HG03354 (cell line): Measurements from ENCODE around the gene CYB561D2.

Source experiments
- ATAC-seq: cut with Tn5 transposase; IDR thresholded peaks from one replicate; pipeline ENCODE4 v1.9.1; 2021; ENCODE audit warnings: mild to moderate bottlenecking; ENCODE audit not compliant: unreplicated experiment, poor library complexity, severe bottlenecking

Gene CYB561D2

GRCh38 chr3:50358911-50359759, 8.5 kb downstream of the CYB561D2 start, which contains the start of gene TMEM115:
Gene TMEM115, minus strand, starts transcription at chr3:50359521. Its CDS starts 458 bp downstream, at chr3:50359063.
- peak; percentile 100 for ATAC-seq

GRCh38 chr3:50359760-50360110, 9.1 kb downstream of the CYB561D2 start:
- peak; percentile 14 for ATAC-seq

GRCh38 chr3:50364573-50365079, 14.0 kb downstream of the CYB561D2 start:
- peak; percentile 12 for ATAC-seq

GRCh38 chr3:50365080-50365841, 14.6 kb downstream of the CYB561D2 start:
- ATAC-seq = peak; percentile 92

DNA sequence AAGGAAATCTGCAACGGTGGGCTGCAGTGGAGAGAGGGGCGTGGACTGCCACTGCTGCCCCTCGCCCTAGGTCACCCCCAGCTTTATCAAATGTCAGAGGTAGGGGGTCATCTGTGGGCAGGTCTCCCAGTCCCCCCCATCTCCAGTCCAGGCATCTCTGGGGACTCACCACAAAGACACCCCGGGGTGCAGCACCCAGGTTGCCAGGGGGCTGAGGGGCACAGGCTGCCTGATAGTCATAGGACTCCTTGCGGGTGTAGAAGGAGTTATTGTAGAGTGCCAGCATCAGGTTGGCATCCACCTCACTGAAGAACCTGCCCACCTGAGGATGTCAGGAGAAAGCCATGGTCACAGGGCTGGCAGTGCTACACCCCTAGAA, 15.2 kb downstream of the CYB561D2 start:
- no peak for ATAC-seq

DNA sequence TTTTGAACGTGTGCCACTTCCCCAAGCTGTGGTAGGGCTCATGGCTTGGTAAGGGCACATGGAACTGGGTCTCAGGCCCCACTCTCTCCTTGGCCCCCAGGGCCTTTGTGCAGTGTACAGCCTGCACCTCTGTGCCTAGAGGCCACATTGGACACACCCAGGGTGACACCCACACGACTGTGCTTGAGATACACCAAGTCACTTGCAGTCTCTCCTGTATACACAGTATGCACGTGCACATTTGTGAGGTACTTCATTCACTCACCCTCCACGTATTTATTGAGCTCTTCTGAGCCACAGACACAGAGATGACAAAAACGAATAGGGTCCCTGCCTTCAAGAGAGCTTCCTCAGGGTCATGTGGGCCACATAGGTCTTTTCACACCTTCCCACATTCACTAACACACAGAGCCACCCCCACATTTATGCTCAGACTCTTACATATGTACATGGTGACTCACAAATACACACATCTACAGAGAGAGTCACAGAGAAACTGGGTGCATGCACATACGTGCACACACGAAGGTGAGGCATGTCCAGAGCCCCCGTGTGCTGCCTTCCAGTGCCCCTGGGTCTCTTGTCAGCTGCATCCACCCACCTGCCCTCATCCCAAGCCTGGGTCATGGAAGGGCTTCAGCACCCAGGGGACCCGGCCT, 18.5 kb downstream of the CYB561D2 start:
- ATAC-seq = no peak

DNA sequence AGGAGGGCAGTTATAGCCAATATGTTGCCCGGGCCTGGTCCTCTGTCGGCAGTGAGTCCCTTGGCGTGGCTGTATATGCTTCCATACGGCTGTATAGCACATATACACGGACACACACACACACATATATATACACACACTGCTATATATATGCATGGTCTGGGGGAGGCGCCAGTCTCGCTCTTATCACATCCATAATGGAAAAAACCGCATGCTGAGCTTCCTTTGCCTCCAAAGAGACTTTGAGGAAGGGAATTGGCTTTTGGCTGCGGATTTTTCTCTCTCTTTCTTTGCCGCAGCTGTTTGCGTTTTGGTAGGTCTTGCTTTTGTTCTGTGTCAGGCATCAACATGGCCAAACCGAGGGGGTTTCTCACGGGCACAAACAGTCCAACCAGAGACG, 19.9 kb downstream of the CYB561D2 start:
- ATAC-seq = no peak

GRCh38 chr3:50371133-50371685, 20.5 kb downstream of the CYB561D2 start:
- no peak for ATAC-seq

- no peak for ATAC-seq
These were observed 21.7 kb downstream of the CYB561D2 start for GRCh38 chr3:50372349-50372748.

- ATAC-seq = no peak
These were observed 22.7 kb downstream of the CYB561D2 start for GRCh38 chr3:50373146-50374051.

GRCh38 chr3:50374363-50375257, 23.9 kb downstream of the CYB561D2 start:
- ATAC-seq = no peak

DNA sequence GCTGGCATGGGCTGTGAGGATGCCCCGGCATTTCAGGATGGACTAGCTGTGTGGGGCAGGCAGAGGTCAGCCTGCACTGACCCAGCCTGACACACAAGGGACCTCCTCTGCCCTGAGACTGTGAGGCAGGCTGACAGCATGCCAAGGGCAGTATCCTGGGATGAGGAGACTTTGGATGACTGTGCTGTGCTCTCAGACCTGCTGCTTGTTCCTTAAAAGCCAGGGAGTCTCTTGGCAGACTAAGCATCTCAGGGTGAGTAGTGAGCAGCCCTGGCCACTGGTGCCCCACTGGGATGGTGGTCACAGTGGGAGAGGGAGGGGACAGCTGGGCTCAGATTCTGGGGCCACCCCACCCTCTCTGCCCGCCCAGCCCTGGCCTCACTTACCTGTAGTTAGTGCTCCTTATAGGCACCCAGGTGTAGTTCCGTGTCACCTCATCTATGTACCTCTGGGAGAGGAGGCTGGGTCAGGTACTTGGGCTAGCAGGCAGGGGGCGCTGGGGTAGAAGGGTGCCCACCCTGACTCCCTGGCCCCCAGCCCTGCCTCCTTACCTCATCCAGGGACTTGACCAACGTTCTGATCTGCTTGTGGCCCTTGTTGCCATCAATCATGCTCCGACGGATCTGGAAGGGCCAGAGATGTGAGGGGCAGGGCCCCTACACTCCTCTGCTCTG, 24.7 kb downstream of the CYB561D2 start:
- no peak for ATAC-seq

DNA sequence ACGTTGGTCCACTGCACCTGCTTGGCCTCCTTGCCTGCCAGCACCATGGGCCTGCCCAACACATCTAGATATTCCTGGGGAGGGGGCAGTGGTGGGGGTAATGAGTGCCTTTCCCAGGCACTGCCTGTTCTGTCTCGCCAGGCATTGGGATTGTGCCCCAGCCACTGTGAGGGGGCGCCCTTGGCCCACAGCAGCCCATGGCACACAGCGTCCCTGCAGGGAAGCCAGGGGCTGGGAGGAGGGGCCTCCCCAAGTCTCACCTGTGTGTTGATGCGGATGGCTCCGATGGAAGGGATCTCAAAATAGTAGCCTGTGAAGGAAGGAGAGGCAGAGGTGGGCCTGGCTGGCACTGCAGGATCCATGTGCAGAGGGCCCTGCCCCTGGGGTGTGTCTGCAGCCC, 27.4 kb downstream of the CYB561D2 start:
- no peak for ATAC-seq

- ATAC-seq = no peak
These were observed 28.1 kb downstream of the CYB561D2 start for GRCh38 chr3:50378757-50379156.

DNA sequence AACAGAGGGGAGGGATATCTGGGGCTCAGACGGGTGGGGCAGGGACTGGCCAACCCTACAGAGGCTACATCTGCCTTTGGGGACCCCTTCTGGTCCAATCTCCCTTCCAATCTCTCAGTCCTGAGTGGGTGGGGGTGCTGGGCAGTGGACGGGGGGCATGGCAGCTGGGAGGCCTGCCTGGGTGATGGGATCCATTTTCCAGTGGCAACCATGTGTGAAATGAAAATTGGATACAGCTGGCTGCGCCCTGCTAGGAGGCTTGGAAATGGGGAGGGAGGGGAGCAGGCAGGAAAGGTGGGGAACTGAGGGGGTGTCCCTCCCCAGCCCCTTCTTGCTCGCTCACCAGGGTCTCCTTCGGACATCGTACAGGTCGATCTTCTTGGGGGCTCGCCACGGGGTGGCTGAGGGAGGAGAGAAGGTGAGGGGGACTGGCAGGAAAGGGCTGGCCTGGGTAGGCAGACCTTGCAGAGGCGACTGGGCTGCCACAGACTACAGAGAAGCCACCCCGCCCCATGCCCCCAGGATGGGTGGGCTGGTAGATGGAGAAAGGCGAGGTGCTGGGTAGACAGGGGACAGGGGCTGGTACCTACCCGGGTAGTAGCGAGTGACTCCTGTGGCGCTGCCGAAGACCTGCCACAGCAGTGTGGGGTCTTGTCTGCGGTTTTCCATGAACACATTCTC, 29.9 kb downstream of the CYB561D2 start:
- no peak for ATAC-seq

DNA sequence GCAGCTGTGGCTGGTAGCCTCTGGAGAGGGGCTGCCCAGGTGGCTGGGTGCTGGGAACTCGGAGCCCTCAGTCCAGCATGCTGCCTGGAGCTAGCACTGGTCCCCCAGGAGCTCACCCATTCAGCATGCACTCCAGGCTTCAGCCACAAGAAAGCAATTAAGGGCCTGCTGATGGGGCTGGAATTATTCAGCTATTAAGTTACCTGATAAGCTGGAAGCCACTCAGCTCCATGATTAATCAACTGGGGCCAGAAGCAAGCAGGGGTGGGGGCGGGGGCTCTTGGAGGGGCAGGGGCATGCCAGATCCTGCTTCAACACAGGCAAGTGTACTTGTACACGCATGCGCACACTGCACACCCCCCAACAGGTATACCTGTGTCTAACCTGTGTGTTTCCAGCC, 30.7 kb downstream of the CYB561D2 start:
- no peak for ATAC-seq

DNA sequence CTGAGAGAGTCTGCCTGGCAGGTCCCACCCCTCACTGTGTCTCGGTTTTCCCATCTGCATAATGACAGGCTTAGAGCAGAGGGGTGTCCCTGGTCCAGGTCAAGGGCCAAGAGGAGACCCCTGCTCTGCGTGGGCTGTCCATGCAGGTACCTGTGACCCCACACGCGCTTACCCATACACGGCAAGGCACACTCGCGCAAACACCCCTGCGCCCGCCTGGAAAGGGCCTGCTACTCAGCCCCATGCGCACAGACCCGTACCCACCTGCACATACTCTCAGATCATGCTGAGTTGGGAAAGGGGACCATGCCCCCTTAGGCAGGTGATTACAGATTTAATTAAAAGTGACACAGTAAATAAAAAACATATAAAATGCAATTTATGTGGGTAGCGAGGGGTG, 32.1 kb downstream of the CYB561D2 start:
- no peak for ATAC-seq
